ENCODE measurements around the gene FRY.

FRY gene

DNA sequence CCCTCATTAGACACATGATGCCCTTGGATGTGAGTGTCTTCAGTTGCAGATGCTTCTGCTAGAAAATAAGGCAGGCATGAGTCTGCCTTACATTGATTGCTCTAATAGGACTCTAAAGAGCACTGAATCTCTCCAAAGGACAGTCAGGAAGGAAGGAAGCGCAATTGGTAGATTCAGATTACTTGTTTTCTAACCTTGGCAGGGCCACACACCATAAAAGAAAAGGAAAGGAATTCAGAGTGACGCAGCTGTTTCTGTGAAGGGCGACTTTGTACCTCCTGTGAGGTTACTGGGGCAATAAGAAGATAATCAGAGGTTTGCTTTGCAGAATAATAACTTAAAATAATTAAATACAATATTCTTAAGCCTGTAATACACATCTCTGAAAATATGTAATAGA lies 48.0 kb downstream of the FRY start:
- Histone ChIP-seq H3K4me1 (ENCODE audit: control insufficient read depth, insufficient read depth, low read length) (no peaks in the 10 kb centered on the region), H3K9ac (ENCODE audit: low read length in 2 of 2) (no peak overlapping the region), H3K36me3 (ENCODE audit: control insufficient read depth in 2 of 2, insufficient read depth in 2 of 2, low read length in 2 of 2) (peaks cover 0 to 3% of the 10 kb centered on the region in 2 donors), H3K9me3 (ENCODE audit: control insufficient read depth in 2 of 2, low read length in 2 of 2) (no peaks in the 10 kb centered on the region), H3K27me3 (ENCODE audit: control insufficient read depth in 1 of 2, insufficient read depth in 2 of 2, low read length in 2 of 2) (no peaks in the 10 kb centered on the region), H3K27ac (ENCODE audit: low read length) (no peak overlapping the region), H3K4me3 (ENCODE audit: low read length in 2 of 2) (no peak overlapping the region)

DNA sequence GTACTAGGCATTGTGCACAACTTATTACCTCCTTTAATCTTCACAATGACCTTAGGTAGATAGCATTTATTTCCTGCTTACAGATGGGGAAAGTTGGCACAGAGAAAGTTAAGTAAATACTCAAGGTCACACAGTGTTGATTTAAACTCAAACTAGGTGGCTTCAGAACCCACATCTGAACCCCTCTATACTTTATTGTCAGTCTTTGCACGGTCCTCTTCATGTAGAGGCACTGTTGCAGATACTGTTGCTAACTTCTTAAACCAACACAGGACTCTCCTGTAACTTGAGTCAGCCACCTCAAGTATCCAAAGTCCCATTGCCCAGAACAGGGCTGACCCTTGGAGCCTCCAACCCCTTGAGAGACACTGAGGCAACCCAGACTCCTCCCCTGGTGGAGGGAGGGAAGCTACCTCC lies 48.8 kb downstream of the FRY start:
- no peak overlapping the region for H3K9ac ChIP-seq (ENCODE audit: low read length in 2 of 2)
- H3K36me3 ChIP-seq (ENCODE audit: control insufficient read depth in 2 of 2, insufficient read depth in 2 of 2, low read length in 2 of 2) = peaks cover 0 to 3% of the 10 kb centered on the region in 2 donors
- no peaks in the 10 kb centered on the region for H3K9me3 ChIP-seq (ENCODE audit: control insufficient read depth in 2 of 2, low read length in 2 of 2)
- no peak overlapping the region for H3K4me3 ChIP-seq (ENCODE audit: low read length in 2 of 2)
- H3K4me1 ChIP-seq (ENCODE audit: control insufficient read depth, insufficient read depth, low read length) = no peaks in the 10 kb centered on the region
- no peak overlapping the region for H3K27ac ChIP-seq (ENCODE audit: low read length)
- no peaks in the 10 kb centered on the region for H3K27me3 ChIP-seq (ENCODE audit: control insufficient read depth in 1 of 2, insufficient read depth in 2 of 2, low read length in 2 of 2)

DNA sequence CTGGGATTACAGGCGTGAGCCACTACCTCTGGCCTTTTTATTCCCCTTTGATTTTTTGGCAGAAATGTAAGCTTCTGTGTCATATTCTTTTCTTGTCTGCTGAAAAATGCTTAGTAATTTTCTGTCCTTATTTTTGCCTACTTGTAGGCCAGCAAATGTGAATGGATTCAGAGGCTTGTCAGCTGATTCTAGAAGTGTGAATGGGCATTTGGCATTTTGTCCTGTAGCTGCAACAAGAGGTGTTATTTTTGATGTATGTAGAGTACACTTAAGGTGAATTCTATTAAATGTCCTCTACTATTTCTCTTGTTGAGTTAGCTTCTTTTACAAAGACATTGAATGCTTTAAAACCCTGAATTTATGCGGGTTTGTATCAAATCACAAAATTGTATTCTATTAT lies 50.0 kb downstream of the FRY start:
- no peaks in the 10 kb centered on the region for H3K27me3 ChIP-seq (ENCODE audit: control insufficient read depth in 1 of 2, insufficient read depth in 2 of 2, low read length in 2 of 2)
- H3K36me3 ChIP-seq (ENCODE audit: control insufficient read depth in 2 of 2, insufficient read depth in 2 of 2, low read length in 2 of 2) = peaks cover 0 to 3% of the 10 kb centered on the region in 2 donors
- H3K9me3 ChIP-seq (ENCODE audit: control insufficient read depth in 2 of 2, low read length in 2 of 2) = no peaks in the 10 kb centered on the region
- H3K27ac ChIP-seq (ENCODE audit: low read length) = no peak overlapping the region
- no peaks in the 10 kb centered on the region for H3K4me1 ChIP-seq (ENCODE audit: control insufficient read depth, insufficient read depth, low read length)
- no peak overlapping the region for H3K4me3 ChIP-seq (ENCODE audit: low read length in 2 of 2)
- no peak overlapping the region for H3K9ac ChIP-seq (ENCODE audit: low read length in 2 of 2)

DNA sequence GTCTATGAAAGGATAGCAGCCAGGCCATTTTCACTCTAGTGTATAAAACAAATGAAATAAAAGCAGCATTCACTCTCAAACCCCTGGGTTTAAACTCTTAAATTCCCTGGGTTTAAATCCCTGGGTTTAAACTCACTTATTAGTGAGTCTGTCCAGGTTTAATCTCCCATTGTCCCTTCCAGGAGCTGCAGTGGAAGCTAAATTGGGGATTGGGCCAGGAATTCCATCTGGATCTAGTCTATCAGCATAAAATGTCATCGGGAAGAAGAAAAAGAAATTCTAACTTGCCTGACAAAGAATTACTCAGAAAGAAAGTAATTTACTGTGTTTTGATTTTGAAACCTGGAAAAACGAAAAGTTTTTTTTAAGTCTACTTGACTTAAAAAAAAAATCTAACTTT lies 54.8 kb downstream of the FRY start:
- H3K4me1 ChIP-seq (ENCODE audit: control insufficient read depth, insufficient read depth, low read length) = peaks cover 4% of the 10 kb centered on the region
- no peaks in the 10 kb centered on the region for H3K9me3 ChIP-seq (ENCODE audit: control insufficient read depth in 2 of 2, low read length in 2 of 2)
- H3K27ac ChIP-seq (ENCODE audit: low read length) = no peak overlapping the region
- no peaks in the 10 kb centered on the region for H3K27me3 ChIP-seq (ENCODE audit: control insufficient read depth in 1 of 2, insufficient read depth in 2 of 2, low read length in 2 of 2)
- no peak overlapping the region for H3K9ac ChIP-seq (ENCODE audit: low read length in 2 of 2)
- H3K36me3 ChIP-seq (ENCODE audit: control insufficient read depth in 2 of 2, insufficient read depth in 2 of 2, low read length in 2 of 2) = no peaks in the 10 kb centered on the region
- no peak overlapping the region for H3K4me3 ChIP-seq (ENCODE audit: low read length in 2 of 2)

DNA sequence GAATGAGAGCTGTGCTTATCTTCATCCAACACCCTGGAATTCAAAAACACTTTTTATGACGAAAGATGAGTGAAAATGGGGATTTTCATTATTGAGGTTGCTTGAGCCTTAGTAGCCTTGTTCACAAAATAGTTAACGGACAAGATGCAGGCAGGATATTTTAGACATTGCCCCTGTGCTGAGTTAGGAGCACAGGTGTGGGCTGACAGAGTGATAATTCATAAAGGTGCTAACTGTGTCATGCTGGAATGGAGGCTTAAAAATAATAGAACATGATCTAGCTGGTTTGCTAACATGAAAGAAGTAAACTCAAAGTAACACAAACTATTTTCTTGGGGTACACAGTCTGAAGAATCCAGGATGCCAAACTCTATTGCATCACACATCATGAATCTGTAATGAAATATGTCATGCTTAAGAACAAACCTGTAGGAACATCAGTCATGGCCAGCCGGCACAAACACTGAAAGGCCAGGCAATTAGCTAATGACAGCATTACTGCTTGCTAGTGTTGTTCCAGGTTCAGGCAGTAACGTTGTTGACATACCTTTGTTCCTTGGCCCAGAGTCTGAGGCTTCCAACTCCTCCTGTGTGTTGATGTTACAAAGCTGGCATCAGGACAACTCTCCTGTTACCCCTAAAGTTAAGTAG lies 55.3 kb downstream of the FRY start:
- no peaks in the 10 kb centered on the region for H3K9me3 ChIP-seq (ENCODE audit: control insufficient read depth in 2 of 2, low read length in 2 of 2)
- H3K4me3 ChIP-seq (ENCODE audit: low read length in 2 of 2) = no peak overlapping the region
- no peak overlapping the region for H3K9ac ChIP-seq (ENCODE audit: low read length in 2 of 2)
- H3K27me3 ChIP-seq (ENCODE audit: control insufficient read depth in 1 of 2, insufficient read depth in 2 of 2, low read length in 2 of 2) = no peaks in the 10 kb centered on the region
- H3K36me3 ChIP-seq (ENCODE audit: control insufficient read depth in 2 of 2, insufficient read depth in 2 of 2, low read length in 2 of 2) = no peaks in the 10 kb centered on the region
- H3K27ac ChIP-seq (ENCODE audit: low read length) = no peak overlapping the region
- H3K4me1 ChIP-seq (ENCODE audit: control insufficient read depth, insufficient read depth, low read length) = peaks cover 4% of the 10 kb centered on the region

DNA sequence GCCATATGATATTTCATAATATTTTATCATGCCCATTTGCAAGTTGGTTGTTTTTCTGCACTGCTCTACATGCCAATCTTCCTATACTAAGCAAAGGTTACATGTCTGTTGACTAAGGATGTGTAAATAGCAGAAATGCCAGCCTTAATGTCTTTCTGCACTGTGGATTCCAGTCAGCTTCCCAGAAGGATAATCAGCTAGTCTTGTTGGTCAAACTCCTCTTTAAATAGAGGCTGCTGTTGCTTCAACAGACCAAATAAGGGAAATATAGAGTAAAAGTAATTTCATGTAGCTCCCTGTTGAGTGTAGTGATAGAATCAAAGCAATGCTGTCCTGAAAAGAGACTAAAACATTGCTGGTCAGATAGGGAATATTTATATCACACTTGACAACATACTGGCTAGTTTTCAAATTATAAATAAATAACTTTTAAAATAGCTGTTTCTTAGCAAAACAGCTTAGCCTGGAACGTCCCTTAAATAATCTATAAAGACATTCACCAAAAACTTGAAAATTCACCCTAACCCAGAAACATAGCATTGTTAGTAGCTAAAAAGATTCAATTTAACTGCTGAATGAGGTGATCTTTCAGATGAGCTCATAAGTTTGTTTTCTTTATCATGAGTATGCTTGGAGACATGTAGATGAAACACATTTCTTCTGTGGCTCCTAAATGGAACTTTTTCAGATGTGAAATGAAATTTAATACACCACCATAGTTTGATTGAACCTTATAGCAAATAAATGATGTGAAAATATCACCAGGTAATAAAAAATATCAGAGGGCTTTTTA lies 56.6 kb downstream of the FRY start:
- no peak overlapping the region for H3K27ac ChIP-seq (ENCODE audit: low read length)
- H3K36me3 ChIP-seq (ENCODE audit: control insufficient read depth in 2 of 2, insufficient read depth in 2 of 2, low read length in 2 of 2) = no peaks in the 10 kb centered on the region
- no peaks in the 10 kb centered on the region for H3K27me3 ChIP-seq (ENCODE audit: control insufficient read depth in 1 of 2, insufficient read depth in 2 of 2, low read length in 2 of 2)
- H3K4me3 ChIP-seq (ENCODE audit: low read length in 2 of 2) = no peak overlapping the region
- H3K9me3 ChIP-seq (ENCODE audit: control insufficient read depth in 2 of 2, low read length in 2 of 2) = no peaks in the 10 kb centered on the region
- no peak overlapping the region for H3K9ac ChIP-seq (ENCODE audit: low read length in 2 of 2)
- peaks cover 4% of the 10 kb centered on the region for H3K4me1 ChIP-seq (ENCODE audit: control insufficient read depth, insufficient read depth, low read length)

DNA sequence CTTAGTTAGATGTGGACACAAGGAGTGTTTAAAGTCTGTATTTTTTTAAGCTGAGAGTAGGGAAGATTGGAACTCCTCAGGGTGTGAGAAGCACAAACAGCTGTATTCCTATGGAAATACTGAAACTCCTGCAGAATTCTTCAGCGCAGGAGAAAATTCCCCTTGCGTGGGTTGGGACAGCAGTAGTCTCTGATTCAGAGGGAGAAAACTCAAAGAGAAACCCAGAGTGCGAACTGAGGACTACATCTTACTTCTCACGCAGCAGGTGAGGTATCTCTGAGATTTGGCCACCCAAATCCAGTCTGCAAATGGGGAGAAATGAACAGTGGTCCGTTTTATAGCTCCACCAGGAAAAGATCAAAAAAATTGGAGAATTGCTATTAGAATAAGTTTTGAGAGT lies 60.9 kb downstream of the FRY start:
- no peak overlapping the region for H3K9ac ChIP-seq (ENCODE audit: low read length in 2 of 2)
- no peaks in the 10 kb centered on the region for H3K9me3 ChIP-seq (ENCODE audit: control insufficient read depth in 2 of 2, low read length in 2 of 2)
- no peaks in the 10 kb centered on the region for H3K36me3 ChIP-seq (ENCODE audit: control insufficient read depth in 2 of 2, insufficient read depth in 2 of 2, low read length in 2 of 2)
- no peaks in the 10 kb centered on the region for H3K27me3 ChIP-seq (ENCODE audit: control insufficient read depth in 1 of 2, insufficient read depth in 2 of 2, low read length in 2 of 2)
- no peak overlapping the region for H3K27ac ChIP-seq (ENCODE audit: low read length)
- H3K4me3 ChIP-seq (ENCODE audit: low read length in 2 of 2) = no peak overlapping the region
- H3K4me1 ChIP-seq (ENCODE audit: control insufficient read depth, insufficient read depth, low read length) = no peaks in the 10 kb centered on the region

DNA sequence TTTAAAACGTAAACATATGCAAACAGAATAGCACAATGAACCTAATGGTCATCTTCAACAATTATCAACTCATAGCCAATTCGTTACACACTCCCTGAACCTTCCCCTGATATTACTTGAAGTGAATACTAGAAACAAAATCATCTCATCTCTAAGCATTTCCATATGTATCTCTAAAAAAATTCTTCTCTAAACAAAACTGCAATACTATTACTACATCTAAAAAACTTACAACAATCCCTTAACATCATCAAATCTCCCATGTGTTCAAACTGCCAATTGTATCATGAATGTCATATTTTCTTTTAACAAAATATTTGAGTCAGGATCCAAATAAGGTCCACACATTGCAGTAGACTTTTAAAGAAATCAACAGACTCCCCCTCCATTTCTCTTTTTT lies 61.4 kb downstream of the FRY start:
- Histone ChIP-seq H3K4me3 (ENCODE audit: low read length in 2 of 2) (no peak overlapping the region), H3K27me3 (ENCODE audit: control insufficient read depth in 1 of 2, insufficient read depth in 2 of 2, low read length in 2 of 2) (no peaks in the 10 kb centered on the region), H3K4me1 (ENCODE audit: control insufficient read depth, insufficient read depth, low read length) (no peaks in the 10 kb centered on the region), H3K36me3 (ENCODE audit: control insufficient read depth in 2 of 2, insufficient read depth in 2 of 2, low read length in 2 of 2) (no peaks in the 10 kb centered on the region), H3K27ac (ENCODE audit: low read length) (no peak overlapping the region), H3K9ac (ENCODE audit: low read length in 2 of 2) (no peak overlapping the region), H3K9me3 (ENCODE audit: control insufficient read depth in 2 of 2, low read length in 2 of 2) (no peaks in the 10 kb centered on the region)

DNA sequence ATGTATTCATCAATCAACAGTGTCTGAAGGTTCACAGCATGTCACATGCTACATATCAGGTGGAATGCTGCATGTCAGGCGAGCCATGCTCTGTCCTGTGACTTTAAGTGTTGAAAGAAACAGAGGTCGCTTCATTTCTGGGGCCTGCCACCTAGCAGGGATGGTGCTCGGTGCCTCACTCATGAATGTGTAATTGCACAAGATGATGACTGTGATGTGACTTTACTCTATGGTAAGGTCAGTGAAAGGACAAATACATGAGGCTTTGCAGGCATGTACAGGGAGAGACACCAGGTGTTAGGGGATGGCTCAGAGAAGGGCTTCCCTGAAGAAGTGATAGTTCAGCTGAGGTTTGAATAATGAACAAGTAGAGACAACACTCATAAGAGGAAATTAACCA lies 66.7 kb downstream of the FRY start:
- Histone ChIP-seq H3K4me1 (ENCODE audit: control insufficient read depth, insufficient read depth, low read length) (no peaks in the 10 kb centered on the region), H3K27ac (ENCODE audit: low read length) (no peak overlapping the region), H3K9me3 (ENCODE audit: control insufficient read depth in 2 of 2, low read length in 2 of 2) (no peaks in the 10 kb centered on the region), H3K4me3 (ENCODE audit: low read length in 2 of 2) (no peak overlapping the region), H3K9ac (ENCODE audit: low read length in 2 of 2) (no peak overlapping the region), H3K36me3 (ENCODE audit: control insufficient read depth in 2 of 2, insufficient read depth in 2 of 2, low read length in 2 of 2) (no peaks in the 10 kb centered on the region), H3K27me3 (ENCODE audit: control insufficient read depth in 1 of 2, insufficient read depth in 2 of 2, low read length in 2 of 2) (no peaks in the 10 kb centered on the region)

DNA sequence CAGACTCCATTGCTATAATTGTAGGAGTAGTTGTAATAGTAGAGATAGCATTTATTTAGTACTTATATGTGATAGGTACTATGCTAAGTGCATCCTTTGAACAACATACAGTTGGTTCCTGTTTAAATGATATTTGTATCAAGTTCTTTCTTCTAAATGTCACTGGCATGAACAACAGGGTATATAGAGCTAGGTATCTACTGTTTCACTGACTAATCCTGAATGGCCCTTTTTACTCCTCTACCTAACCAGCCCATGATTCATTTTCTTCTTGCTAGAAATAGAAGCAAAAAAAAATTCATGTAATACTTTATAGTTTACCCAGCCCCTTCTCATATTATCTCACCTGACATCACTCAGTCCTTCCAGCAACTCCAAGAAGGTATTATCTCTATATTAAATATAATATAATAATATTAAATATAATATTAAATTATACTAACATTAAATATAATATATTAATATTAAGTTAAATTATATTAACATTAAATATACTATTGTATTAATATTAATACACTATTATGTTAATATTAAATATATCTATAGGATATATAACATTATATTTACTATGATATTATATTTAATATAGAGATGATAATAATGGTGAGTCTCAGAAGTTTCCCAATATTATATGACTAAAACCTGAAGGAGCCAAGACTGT lies 74.2 kb downstream of the FRY start:
- Histone ChIP-seq H3K27ac (ENCODE audit: low read length) (no peak overlapping the region), H3K36me3 (ENCODE audit: control insufficient read depth in 2 of 2, insufficient read depth in 2 of 2, low read length in 2 of 2) (no peaks in the 10 kb centered on the region), H3K4me1 (ENCODE audit: control insufficient read depth, insufficient read depth, low read length) (no peaks in the 10 kb centered on the region), H3K27me3 (ENCODE audit: control insufficient read depth in 1 of 2, insufficient read depth in 2 of 2, low read length in 2 of 2) (no peaks in the 10 kb centered on the region), H3K9me3 (ENCODE audit: control insufficient read depth in 2 of 2, low read length in 2 of 2) (no peaks in the 10 kb centered on the region), H3K4me3 (ENCODE audit: low read length in 2 of 2) (no peak overlapping the region), H3K9ac (ENCODE audit: low read length in 2 of 2) (no peak overlapping the region)

DNA sequence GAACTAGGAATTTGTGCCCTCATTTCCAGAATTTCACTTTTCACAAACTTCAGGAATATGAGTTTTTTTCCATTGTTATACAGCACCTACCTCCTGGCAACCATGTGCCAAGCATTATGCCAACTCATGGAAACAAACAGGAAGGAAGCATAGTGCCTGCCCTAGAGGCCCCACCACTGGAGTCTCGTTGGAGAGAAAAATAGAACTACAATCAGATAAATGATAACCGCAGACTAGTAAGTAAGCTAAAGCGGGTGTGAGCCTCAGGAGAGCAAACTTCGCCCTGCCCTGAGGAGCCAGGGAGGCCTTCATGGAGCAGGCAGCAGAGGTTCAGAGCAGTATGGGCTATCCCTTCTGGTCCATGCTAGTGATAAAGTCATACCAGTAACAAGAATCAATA lies 75.9 kb downstream of the FRY start:
- Histone ChIP-seq H3K9me3 (ENCODE audit: control insufficient read depth in 2 of 2, low read length in 2 of 2) (no peaks in the 10 kb centered on the region), H3K27ac (ENCODE audit: low read length) (no peak overlapping the region), H3K9ac (ENCODE audit: low read length in 2 of 2) (no peak overlapping the region), H3K36me3 (ENCODE audit: control insufficient read depth in 2 of 2, insufficient read depth in 2 of 2, low read length in 2 of 2) (no peaks in the 10 kb centered on the region), H3K4me1 (ENCODE audit: control insufficient read depth, insufficient read depth, low read length) (no peaks in the 10 kb centered on the region), H3K27me3 (ENCODE audit: control insufficient read depth in 1 of 2, insufficient read depth in 2 of 2, low read length in 2 of 2) (no peaks in the 10 kb centered on the region), H3K4me3 (ENCODE audit: low read length in 2 of 2) (no peak overlapping the region)

Measured in stomach smooth muscle (tissue), 2 donors.